Amniotic epithelial cell (primary cell): Measurements from ENCODE around the gene MEGF9.

Experiments used
- DNase-seq: peaks from one replicate; pipeline ENCODE4 v3.0.0-alpha.2; 2010; ENCODE audit warnings: low read depth

Gene MEGF9

GRCh38 chr9:120622790-120623189, 91.5 kb downstream of the MEGF9 start:
- no peak for DNase-seq

- DNase-seq, result no peak
Measured at GRCh38 chr9:120621941-120622340, 92.3 kb downstream of the MEGF9 start.

GRCh38 chr9:120619751-120620655, 94.3 kb downstream of the MEGF9 start:
- peak; percentile 62 for DNase-seq

GRCh38 chr9:120616966-120617935, 97.0 kb downstream of the MEGF9 start:
- DNase-seq, result peak; percentile 18

- DNase-seq, result no peak
Measured at GRCh38 chr9:120612218-120612617, 102.1 kb downstream of the MEGF9 start.

GRCh38 chr9:120611690-120612068, 102.6 kb downstream of the MEGF9 start:
- no peak for DNase-seq

- DNase-seq, result peak; percentile 50
Measured at GRCh38 chr9:120610975-120611689, 103.1 kb downstream of the MEGF9 start.

GRCh38 chr9:120609636-120610035, 104.6 kb downstream of the MEGF9 start:
- DNase-seq, result peak; percentile 9

- DNase-seq, result no peak
Measured at GRCh38 chr9:120608421-120608820, 105.8 kb downstream of the MEGF9 start.

GRCh38 chr9:120603591-120603990, 110.7 kb downstream of the MEGF9 start:
- no peak for DNase-seq

- DNase-seq, result no peak
Measured at GRCh38 chr9:120603010-120603409, 111.3 kb downstream of the MEGF9 start.

- DNase-seq, result no peak
Measured at GRCh38 chr9:120593955-120594277, 120.4 kb downstream of the MEGF9 start.

GRCh38 chr9:120593250-120593954, 120.9 kb downstream of the MEGF9 start:
- no peak for DNase-seq

- DNase-seq, result no peak
Measured at GRCh38 chr9:120592210-120592609, 122.1 kb downstream of the MEGF9 start.

- no peak for DNase-seq
Measured at GRCh38 chr9:120587328-120587727, 126.9 kb downstream of the MEGF9 start.

- peak; percentile 72 for DNase-seq
Measured at GRCh38 chr9:120583958-120584369, 130.3 kb downstream of the MEGF9 start.

GRCh38 chr9:120580051-120580896, 134.0 kb downstream of the MEGF9 start, which contains the start of gene CDK5RAP2:
Gene CDK5RAP2, minus strand, starts transcription at chr9:120580167. Its CDS starts 189 bp downstream, at chr9:120579978.
- DNase-seq, result peak; percentile 98

GRCh38 chr9:120579139-120580050, 134.9 kb downstream of the MEGF9 start:
- no peak for DNase-seq

GRCh38 chr9:120574473-120574872, 139.8 kb downstream of the MEGF9 start:
- no peak for DNase-seq
